ENCODE measurements around the gene YIF1A.
"Not testable (repeated sequence)": the region's sequence is repeated elsewhere in the genome, so short reads cannot be mapped to it uniquely, and the experiment has no call there.

The YIF1A gene

GRCh38 chr11:66285250-66285947, 3.5 kb downstream of the YIF1A start:
- DNase-seq, result no peak

- no peak for DNase-seq
Observed at GRCh38 chr11:66284526-66285078, 4.3 kb downstream of the YIF1A start.

- DNase-seq, result no peak
Observed at GRCh38 chr11:66283461-66284105, 5.4 kb downstream of the YIF1A start.

GRCh38 chr11:66282468-66283455, 6.2 kb downstream of the YIF1A start:
- DNase-seq, result peak; percentile 99

GRCh38 chr11:66281776-66282467, 7.0 kb downstream of the YIF1A start:
- no peak for DNase-seq

GRCh38 chr11:66281001-66281400, 7.9 kb downstream of the YIF1A start:
- no peak for DNase-seq

- DNase-seq, result no peak
Observed at GRCh38 chr11:66280428-66280827, 8.5 kb downstream of the YIF1A start.

GRCh38 chr11:66279092-66279734, 9.7 kb downstream of the YIF1A start:
- DNase-seq, result no peak

GRCh38 chr11:66278363-66279091, 10.4 kb downstream of the YIF1A start:
- no peak for DNase-seq

- peak; percentile 64 for DNase-seq
Observed at GRCh38 chr11:66277471-66278362, 11.2 kb downstream of the YIF1A start, which contains the start of gene CNIH2. Gene CNIH2 (plus strand): TSS chr11:66278175. CDS start chr11:66278457, 282 bp downstream.

- not testable (repeated sequence) for DNase-seq
Observed at GRCh38 chr11:66277064-66277463, 11.9 kb downstream of the YIF1A start.

- DNase-seq, result not testable (repeated sequence)
Observed at GRCh38 chr11:66276619-66277018, 12.3 kb downstream of the YIF1A start.

GRCh38 chr11:66275984-66276612, 12.8 kb downstream of the YIF1A start:
- no peak for DNase-seq

GRCh38 chr11:66275396-66275795, 13.5 kb downstream of the YIF1A start:
- DNase-seq, result no peak

- no peak for DNase-seq
Observed at GRCh38 chr11:66274219-66274618, 14.7 kb downstream of the YIF1A start.

GRCh38 chr11:66272596-66272995, 16.3 kb downstream of the YIF1A start:
- no peak for DNase-seq

GRCh38 chr11:66271816-66272215, 17.1 kb downstream of the YIF1A start:
- DNase-seq, result no peak

GRCh38 chr11:66268952-66269905, 19.7 kb downstream of the YIF1A start:
- DNase-seq, result peak; percentile 34
